Omental fat pad (tissue), 4 donors: ENCODE measurements around the gene FTMT. TPM values are rescaled to one million over a fixed set of nuclear protein-coding genes. Genes with fewer than 3 reads are reported as not detected.

ENCODE experiments used
- total RNA-seq, 4 donors: library from RNA; depleted of rRNA; stranded (reverse); fragments of >200 nt; gene quantifications; one replicate each; pipeline ENCODE4 v1.1.0, GENCODE V29; 2016

FTMT gene
- total RNA-seq, 4 donors from 2014 or later: not detected

Other genes with a start within 250 kb of the FTMT start
- gene SRFBP1, start 110.1 kb downstream of the FTMT start, total RNA-seq: 10 to 100 TPM in 3 of 4 donors, 1 to 10 TPM in 1; 9.8 to 39.8 (median 12.5) TPM
- gene LOX, start 226.4 kb downstream of the FTMT start, total RNA-seq: 10 to 100 TPM; 29.3 to 76.5 (median 33.2) TPM